Omental fat pad (tissue), 4 donors: ENCODE data around the gene EBF3. TPM values are rescaled to one million over a fixed set of nuclear protein-coding genes. Genes with fewer than 3 reads are reported as not detected.

Source experiments
- ATAC-seq: fragments of 150-250 bp; one replicate; pipeline ENCODE4 v1.9.1; 2016; ENCODE audit warnings: mild to moderate bottlenecking, moderate library complexity; ENCODE audit not compliant: low FRiP score
- DNase-seq: peaks from one replicate; pipeline ENCODE4 v3.0.0-alpha.2; 2019; ENCODE audit warnings: low spot score
- total RNA-seq, 4 donors: library from RNA; depleted of rRNA; stranded (reverse); fragments of >200 nt; gene quantifications; one replicate each; pipeline ENCODE4 v1.1.0, GENCODE V29; 2016
- TF ChIP-seq, protein P1 (sequence below), 3 donors: fragments of 450-650 bp; IDR thresholded peaks; one replicate each; pipeline ENCODE4 v1.5.1; 2016 to 2017; ENCODE audit warnings: antibody characterized with exemption in 3 of 3, mild to moderate bottlenecking in 3 of 3, moderate library complexity in 2 of 3

Gene EBF3
- total RNA-seq, 4 donors from 2014 or later: 4.0 to 50.8 (median 18.8) TPM

DNA sequence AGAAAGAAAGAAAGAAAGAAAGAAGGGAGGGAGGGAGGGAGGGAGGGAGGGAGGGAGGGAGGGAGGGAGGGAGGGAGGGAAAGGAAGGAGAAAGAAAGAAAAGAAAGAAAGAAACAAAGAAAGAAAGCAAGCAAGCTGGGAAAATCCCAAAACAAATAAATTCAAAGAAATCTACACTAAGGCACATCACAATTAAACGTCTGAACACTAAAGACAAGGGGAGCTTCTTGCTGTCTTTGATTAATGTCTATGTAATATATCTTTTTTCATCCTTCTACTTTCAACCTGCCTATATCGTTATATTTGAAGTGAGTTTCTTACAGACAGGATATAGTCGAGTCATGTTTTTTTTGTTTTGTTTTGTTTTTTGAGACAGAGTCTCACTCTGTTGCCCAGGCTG lies 28.3 kb upstream of the EBF3 start:
- DNase-seq (no peak), ATAC-seq (no peak)
- TF ChIP-seq, protein P1, sequence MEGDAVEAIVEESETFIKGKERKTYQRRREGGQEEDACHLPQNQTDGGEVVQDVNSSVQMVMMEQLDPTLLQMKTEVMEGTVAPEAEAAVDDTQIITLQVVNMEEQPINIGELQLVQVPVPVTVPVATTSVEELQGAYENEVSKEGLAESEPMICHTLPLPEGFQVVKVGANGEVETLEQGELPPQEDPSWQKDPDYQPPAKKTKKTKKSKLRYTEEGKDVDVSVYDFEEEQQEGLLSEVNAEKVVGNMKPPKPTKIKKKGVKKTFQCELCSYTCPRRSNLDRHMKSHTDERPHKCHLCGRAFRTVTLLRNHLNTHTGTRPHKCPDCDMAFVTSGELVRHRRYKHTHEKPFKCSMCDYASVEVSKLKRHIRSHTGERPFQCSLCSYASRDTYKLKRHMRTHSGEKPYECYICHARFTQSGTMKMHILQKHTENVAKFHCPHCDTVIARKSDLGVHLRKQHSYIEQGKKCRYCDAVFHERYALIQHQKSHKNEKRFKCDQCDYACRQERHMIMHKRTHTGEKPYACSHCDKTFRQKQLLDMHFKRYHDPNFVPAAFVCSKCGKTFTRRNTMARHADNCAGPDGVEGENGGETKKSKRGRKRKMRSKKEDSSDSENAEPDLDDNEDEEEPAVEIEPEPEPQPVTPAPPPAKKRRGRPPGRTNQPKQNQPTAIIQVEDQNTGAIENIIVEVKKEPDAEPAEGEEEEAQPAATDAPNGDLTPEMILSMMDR (IDR thresholded peaks at IDR 0.05): no peak

DNA sequence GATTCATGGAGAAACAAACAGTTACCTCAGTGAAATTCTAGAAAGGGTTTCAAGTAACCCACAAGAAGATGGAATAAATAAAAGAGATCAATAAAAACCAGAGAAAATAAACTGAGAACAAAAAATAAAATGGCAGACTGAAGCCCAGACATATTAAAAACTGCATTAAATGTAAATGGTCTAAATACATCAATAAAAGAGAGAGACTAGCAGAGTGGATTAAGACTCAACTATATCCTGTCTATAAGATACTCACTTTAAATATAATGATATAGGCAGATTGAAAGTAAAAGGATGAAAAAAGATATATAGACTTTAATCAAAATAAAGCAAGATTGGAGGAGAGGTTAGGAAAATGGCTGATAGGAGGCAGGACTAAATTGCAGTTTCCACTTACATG lies 18.8 kb upstream of the EBF3 start:
- TF ChIP-seq, protein P1 (IDR thresholded peaks at IDR 0.05): no peak
- ATAC-seq (no peak), DNase-seq (no peak)

DNA sequence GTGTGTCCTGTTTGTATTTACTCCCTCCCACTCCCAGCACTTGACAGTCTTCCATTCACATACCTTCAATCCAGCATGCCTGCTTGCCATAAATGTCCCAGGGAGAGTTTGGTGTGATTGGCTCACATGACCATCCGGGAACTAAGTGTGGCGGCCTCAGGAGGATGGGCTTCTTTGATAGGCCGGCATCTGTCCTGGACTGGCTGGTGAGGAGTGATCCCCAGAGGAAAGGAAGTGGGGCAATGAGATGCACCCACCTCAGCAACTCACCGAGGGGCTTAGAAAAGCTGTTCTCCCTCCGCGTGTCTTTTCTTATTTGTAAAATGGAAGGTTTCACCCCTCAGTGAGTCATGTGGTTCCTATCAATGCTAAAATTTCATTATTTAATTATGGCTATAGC lies 14.9 kb upstream of the EBF3 start:
- no peak for DNase-seq
- TF ChIP-seq, protein P1 (IDR thresholded peaks at IDR 0.05): no peak
- no peak for ATAC-seq

DNA sequence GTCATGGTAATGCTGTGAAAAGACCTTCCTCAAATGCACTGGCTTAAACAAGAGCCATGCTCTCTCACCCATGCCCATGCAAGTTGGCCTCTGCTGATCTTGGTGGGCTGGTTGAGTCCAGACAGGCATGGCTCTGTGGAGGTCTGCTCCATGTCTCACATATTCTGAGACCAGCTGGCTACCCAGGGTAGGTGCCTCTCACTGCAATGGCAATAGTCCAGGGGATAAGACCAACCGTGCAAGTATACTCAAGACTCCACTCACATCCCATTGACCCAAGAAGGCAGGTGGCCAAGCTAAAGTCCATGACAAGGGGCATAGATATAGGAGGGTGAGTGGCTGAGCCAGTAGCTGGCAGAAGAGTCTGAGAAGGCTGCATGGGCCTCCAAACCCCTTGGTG lies 14.2 kb upstream of the EBF3 start:
- TF ChIP-seq, protein P1 (IDR thresholded peaks at IDR 0.05): no peak
- DNase-seq: no peak
- no peak for ATAC-seq

DNA sequence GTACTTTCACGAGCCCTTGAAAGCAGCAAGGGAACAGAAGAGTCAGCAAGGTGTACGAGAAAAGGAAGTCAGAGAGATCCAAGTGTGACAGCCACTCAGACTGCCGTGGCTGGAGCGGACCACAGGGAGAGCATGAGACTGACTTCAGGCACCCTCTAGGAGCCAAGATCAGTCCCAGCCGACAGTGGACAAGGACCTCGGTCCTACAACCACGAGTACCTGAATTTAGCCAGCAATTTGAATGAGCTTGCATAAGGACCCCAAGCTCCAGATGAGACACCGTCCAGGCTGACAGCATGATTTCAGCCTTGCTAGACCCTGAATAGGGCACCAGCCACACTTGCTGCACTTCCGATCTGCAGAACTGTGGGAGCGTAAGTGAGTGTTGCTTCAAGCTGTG lies 13.7 kb upstream of the EBF3 start:
- TF ChIP-seq, protein P1 (IDR thresholded peaks at IDR 0.05): no peak
- no peak for ATAC-seq

DNA sequence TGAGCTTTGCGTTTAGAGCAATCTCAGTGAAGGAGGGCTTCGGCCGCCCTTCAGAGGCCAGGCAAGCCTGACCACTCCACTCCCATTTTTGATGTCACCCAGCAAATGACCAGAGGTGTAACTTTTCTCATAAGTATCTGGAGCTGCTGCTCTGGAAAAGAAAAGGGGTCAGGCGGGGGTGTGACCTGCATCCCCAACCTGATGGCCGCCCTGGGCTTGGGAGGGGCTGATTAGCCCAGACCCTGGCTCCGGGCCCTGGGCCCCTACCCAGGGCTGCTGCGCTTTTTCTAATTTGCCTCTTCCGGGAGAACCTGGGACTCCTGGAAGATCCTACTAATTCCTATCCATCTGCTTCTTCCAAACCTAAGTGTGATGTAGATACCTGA lies 9.6 kb upstream of the EBF3 start:
- no peak for DNase-seq
- TF ChIP-seq, protein P1 (IDR thresholded peaks at IDR 0.05): no peak
- no peak for ATAC-seq

More for the DNA sequence above, 13.7 kb upstream of the EBF3 start:
- DNase-seq: no peak

DNA sequence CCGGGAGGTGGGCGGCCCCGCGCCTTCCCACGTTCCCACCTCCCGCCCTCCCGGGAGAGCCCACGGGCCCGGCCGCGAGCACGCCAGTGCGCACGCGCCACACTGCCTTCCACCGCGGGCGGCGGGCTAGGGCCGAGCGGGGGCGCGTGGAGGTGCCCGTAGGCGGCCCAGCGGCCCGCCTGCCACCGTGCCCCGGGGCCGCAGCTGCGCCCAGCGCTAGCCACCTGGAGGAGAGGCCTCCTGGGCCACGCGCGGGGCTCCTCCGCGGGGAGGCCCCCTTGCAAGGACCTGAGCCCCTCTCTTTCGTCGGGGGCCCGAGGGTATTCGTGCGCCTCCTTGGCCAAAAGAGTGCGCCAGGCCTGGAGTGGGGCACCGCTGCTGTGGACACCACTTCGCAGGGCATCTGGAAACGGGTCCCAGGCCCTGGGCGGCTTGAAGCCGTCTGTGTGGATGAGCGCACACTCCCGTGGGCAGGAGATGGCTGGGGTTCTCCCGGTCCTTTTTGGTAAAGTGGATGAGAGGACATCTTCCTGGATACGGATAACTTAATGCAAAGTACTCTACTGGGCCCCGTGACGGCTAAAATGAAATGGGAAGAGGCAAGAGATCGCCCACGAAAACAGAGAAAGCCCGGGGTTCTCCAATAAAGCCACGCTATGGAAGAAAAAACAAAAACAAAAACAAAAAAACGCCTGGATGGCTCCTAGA lies 9.0 kb upstream of the EBF3 start:
- DNase-seq: no peak

More for the DNA sequence above, 9.0 kb upstream of the EBF3 start:
- TF ChIP-seq, protein P1 (IDR thresholded peaks at IDR 0.05): no peak
- ATAC-seq: no peak
